K562 (cell line): ENCODE data around the gene GOLPH3L.

ENCODE experiments used
- JUN ChIP-seq, 2 experiments: sonication (generic) in 1 of 2; formaldehyde crosslinking in 1 of 2; IDR thresholded peaks; 2 replicates each; pipeline versions ENCODE4 v1.6.1 to v1.8.0; 2012 to 2022; ENCODE audit warnings: borderline replicate concordance in 2 of 2, mild to moderate bottlenecking in 2 of 2, improper control_type of control experiment in 1 of 2, low read depth in 1 of 2, low read length in 1 of 2, missing genetic modification reagents in 1 of 2
- KLF13 ChIP-seq: fragments of 450-650 bp; IDR thresholded peaks from 2 replicates; pipeline ENCODE4 v1.6.1; 2016; ENCODE audit warnings: missing genetic modification characterization, low read depth, mild to moderate bottlenecking, missing compliant biosample characterization, moderate library complexity, borderline replicate concordance
- MAFK ChIP-seq: IDR thresholded peaks from 2 replicates; pipeline ENCODE4 v1.6.1; 2011; ENCODE audit warnings: low read length, improper control_type of control experiment
- NFE2 ChIP-seq: IDR thresholded peaks from 2 replicates; pipeline ENCODE4 v1.6.1; 2014; ENCODE audit warnings: antibody characterized with exemption, low read depth
- PCBP1 ChIP-seq: fragments of 200-400 bp; formaldehyde crosslinking; IDR thresholded peaks from 2 replicates; pipeline ENCODE4 v1.6.1; 2018; ENCODE audit warnings: mild to moderate bottlenecking, low read depth, low read length; ENCODE audit not compliant: poor library complexity, severe bottlenecking
- PHTF2 ChIP-seq: fragments of 250-450 bp; sonication (Bioruptor Pico); IDR thresholded peaks from 2 replicates; pipeline ENCODE4 v1.5.0; 2021; ENCODE audit warnings: mild to moderate bottlenecking
- RUNX1 ChIP-seq: sonication (generic); IDR thresholded peaks from 2 replicates; pipeline ENCODE4 v1.6.1; 2016; ENCODE audit warnings: antibody characterized with exemption, low read depth
- ZNF354B ChIP-seq: fragments of 250-450 bp; sonication (Bioruptor Pico); IDR thresholded peaks from 2 replicates; pipeline ENCODE4 v1.4.0; 2020
- TF ChIP-seq, protein P1 (sequence below): sonication (generic); formaldehyde crosslinking; IDR thresholded peaks from 2 replicates; pipeline ENCODE4 v1.8.0; 2023; ENCODE audit warnings: mild to moderate bottlenecking, missing genetic modification reagents

- no peak for TF ChIP-seq RUNX1
- TF ChIP-seq PHTF2 (CRISPR knock-in tag), result no peak
- TF ChIP-seq NFE2, result no peak
- TF ChIP-seq JUN (IDR thresholded peaks at IDR 0.05; ENCODE audit: borderline replicate concordance, low read depth, low read length), result no peak
- TF ChIP-seq JUN (CRISPR knock-in tag; IDR thresholded peaks at IDR 0.05; ENCODE audit: borderline replicate concordance), result no peak
- TF ChIP-seq KLF13 (tag), result no peak
- TF ChIP-seq, protein P1, sequence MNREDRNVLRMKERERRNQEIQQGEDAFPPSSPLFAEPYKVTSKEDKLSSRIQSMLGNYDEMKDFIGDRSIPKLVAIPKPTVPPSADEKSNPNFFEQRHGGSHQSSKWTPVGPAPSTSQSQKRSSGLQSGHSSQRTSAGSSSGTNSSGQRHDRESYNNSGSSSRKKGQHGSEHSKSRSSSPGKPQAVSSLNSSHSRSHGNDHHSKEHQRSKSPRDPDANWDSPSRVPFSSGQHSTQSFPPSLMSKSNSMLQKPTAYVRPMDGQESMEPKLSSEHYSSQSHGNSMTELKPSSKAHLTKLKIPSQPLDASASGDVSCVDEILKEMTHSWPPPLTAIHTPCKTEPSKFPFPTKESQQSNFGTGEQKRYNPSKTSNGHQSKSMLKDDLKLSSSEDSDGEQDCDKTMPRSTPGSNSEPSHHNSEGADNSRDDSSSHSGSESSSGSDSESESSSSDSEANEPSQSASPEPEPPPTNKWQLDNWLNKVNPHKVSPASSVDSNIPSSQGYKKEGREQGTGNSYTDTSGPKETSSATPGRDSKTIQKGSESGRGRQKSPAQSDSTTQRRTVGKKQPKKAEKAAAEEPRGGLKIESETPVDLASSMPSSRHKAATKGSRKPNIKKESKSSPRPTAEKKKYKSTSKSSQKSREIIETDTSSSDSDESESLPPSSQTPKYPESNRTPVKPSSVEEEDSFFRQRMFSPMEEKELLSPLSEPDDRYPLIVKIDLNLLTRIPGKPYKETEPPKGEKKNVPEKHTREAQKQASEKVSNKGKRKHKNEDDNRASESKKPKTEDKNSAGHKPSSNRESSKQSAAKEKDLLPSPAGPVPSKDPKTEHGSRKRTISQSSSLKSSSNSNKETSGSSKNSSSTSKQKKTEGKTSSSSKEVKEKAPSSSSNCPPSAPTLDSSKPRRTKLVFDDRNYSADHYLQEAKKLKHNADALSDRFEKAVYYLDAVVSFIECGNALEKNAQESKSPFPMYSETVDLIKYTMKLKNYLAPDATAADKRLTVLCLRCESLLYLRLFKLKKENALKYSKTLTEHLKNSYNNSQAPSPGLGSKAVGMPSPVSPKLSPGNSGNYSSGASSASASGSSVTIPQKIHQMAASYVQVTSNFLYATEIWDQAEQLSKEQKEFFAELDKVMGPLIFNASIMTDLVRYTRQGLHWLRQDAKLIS, result no peak
- TF ChIP-seq PCBP1, result no peak
- TF ChIP-seq ZNF354B (CRISPR knock-in tag), result no peak
- no peak for TF ChIP-seq MAFK
Observed at GRCh38 chr1:150703427-150703826, 6.5 kb upstream of the GOLPH3L start.
